Stimulated activated CD8-positive, alpha-beta memory T cell treated with anti-CD3 and anti-CD28 coated beads, Interleukin-2, amount 100 ng/mL, for 1 hour (primary cell): ENCODE data around the gene ADI1.
"Not testable (repeated sequence)": the region's sequence is repeated elsewhere in the genome, so short reads cannot be mapped to it uniquely, and the experiment has no call there.

Source experiments
- DNase-seq, 2 donors: peaks; one replicate each; pipeline ENCODE4 v3.0.0-alpha.2; 2020; ENCODE audit warnings: low read depth in 2 of 2

ADI1 gene

DNA sequence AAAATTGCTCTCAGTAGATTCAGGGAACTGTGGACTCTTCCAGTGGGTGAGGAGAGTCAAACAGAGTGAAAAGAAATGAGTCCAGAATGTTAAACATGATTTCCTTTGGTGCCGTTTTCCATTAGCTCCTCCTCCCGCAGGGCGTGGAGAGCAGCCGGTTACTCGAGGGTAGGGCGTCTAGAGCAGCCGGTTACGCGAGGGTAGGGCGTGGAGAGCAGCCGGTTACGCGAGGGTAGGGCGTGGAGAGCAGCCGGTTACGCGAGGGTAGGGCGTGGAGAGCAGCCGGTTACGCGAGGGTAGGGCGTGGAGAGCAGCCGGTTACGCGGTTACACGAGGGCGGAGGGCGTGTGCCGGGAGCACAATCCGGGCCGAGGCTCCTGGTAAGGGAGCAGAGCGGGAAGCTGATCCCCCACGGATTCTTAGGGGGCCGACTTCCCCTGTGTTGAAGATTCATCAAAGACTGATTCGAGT is 70.9 kb downstream of the ADI1 start:
- DNase-seq: not testable (repeated sequence)

DNA sequence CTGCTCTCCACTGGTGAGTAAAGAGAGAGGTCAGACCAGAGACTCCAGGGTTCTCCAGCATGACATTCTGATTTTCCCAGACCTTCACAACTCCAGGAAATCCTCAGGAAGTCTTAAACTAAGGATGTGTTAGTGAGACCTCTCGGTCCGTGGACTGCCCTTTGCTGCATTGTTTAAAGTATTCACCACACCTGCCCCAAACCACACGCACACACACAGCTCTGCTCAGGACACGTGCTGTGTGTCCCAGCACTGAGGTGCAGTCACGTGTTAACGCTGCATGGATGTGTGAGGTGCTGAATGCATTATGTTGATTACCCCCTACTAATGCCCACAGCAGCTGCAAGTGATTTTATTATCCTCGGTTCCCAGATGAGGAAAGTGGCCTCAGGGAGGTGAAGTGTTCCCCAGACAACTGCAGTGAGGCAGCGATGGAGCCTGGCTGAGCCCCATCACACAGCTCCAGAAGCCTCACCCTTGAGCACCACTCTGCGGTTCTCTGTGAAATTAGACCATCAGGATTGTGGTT is 71.5 kb downstream of the ADI1 start:
- no peak for DNase-seq
